GM18868 (cell line): ENCODE results near the gene CACNA1S.
A peak's percentile ranks its signal among the peaks of the same experiment; 100 is the strongest.

Source experiments
- ATAC-seq: cut with Tn5 transposase; IDR thresholded peaks from one replicate; pipeline ENCODE4 v1.9.1; 2021; ENCODE audit warnings: mild to moderate bottlenecking, moderate library complexity; ENCODE audit not compliant: unreplicated experiment

Gene CACNA1S

DNA sequence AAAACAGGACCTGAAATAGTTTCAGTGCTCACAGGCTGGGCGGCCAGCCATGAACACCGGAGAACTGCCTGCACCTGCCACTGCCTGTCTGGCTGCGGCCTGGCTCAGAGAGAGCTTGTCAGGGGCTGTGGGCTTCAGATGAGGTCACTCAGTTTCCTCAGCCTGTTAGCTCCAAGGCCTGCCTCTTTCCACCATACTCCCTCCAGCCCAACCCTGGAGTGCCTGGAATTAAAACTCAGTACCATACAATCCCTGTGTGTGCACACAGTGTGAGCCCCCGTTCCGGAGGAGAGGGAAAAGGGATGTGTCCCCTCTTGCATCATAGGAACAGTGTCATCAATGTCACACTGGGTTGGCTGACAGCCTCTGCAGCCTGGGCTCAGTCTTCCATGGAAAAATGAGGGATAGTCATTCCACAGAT lies 16.2 kb downstream of the CACNA1S start:
- ATAC-seq, result peak; percentile 64

DNA sequence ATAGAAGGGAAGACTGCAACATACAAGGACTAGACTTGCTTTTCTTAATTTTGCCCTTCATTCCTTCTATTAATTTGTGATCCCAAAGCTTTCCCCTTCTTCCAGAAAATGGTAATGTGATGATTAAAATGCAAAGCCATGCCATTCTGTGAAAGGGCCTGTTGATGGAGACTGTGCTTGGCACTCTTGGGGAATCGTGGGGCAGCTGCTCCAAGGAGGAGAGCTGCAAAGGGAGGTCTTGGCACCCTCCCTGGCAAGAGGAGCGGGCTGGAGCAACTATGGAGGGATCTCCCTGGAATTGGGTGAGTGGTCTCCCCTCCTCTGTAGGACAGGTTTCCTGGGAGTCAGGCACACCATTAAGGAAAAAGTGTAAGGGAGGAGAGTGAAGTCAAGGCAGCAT lies 16.6 kb downstream of the CACNA1S start:
- no peak for ATAC-seq

DNA sequence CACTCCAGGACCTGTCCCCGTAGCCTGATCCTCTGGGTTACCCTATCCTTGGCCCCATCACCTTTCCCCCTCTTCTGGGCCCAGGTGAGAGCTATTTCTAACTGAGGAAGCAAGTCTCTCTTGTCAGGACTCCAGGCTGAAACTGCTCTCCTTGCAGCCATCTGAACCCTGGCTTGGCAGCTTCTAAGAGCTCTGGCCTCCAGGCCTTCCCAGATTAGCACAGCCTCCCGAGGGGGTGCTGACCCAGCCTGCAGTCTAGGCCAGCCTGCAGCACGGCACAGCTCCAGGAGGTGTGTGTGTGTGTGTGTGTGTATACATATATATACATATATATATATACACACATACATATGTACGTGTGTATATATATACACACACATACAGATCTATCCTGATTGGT lies 17.4 kb downstream of the CACNA1S start:
- no peak for ATAC-seq

DNA sequence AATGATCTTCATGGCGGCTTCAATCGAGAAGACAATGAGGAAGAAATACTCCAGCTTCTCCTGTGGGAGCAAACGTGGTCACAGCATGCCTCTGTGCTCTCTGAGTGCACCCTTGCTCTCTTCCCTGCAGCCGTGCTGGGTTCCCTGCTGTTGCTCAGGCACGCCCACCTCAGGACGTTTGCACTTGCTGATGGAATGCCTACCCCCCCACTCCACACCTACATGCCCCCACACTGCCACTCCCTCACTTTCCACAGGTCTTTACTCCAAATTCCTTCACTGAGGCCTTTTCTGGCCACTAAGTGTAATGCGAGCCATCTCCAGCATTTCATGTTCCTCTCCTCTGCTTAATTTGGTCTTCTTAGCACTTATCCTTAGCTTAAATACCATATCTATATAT lies 18.3 kb downstream of the CACNA1S start:
- ATAC-seq, result no peak

DNA sequence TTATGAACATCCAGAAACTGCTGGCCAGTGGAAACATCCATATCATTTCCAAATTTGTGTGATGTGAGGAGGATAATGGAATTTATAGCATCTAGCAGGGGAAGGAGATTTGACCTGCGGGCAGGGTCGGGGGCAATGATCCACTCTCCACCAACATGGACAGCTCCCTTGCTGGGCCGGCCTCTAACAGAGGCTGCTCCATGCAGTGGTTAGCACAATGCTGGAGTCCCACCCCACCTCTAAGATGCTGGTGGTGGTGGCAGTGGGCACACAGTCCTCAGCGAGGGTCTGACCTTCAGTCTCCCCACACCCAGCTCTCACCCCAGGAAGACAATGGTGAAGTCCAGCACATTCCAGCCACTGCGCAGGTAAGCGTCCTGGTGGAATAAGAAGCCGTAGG lies 18.7 kb downstream of the CACNA1S start:
- no peak for ATAC-seq

DNA sequence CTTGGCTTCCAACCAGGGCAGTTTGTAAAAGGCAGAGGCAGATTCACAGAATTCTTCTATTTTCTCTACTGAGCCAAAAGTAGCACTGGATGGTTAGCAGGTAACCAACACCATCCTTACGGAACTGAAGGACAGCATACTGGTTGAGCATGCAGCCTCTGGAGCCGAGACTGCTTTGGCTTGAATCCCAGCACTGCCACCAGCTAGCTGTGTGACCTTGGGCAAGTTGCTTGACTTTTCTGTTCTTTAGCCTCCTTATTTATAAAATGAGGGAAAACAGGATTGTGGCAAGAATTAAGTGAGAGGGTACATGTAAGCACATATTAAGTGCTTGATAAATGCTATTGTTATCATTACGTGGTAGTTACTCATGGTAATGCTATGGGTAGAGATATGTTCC lies 19.5 kb downstream of the CACNA1S start:
- ATAC-seq, result no peak

DNA sequence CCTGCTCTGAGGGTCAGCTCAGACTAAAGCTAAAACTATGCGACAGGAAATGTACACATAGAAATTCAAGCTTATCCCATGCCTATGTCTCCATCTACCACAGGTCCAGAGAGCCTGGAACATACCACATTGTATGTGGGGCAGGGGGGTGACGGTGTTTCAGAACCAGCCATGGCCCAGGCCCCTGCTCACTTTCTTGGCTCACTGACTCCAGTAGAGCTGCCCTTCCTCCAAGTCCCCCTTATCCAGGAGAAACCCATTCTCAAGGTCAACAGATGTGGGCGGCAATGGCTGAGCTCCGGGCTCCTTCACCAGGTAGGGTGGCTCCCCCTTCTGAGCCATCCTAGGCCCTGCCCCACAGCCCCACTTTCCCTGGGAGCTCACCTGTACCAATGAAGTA lies 21.0 kb downstream of the CACNA1S start:
- no peak for ATAC-seq

DNA sequence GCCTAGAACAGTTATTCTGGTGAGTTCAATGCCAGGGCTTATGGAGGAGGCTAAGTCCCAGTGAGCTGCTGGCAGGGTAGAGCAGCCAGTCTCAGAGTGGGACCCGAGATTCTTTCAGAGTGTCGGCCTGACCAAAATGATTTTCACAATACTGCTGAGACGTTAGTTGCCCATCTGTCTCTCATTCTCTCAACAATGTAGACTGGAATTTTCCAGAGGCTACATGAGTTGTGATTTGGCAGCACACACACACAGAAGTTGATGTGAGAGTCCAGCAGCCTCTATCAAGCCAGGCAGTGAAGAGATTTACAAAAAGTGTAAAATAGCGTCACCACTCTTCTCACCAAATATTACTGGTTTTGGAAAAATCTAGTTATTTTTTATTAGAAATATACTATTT lies 21.7 kb downstream of the CACNA1S start:
- ATAC-seq, result no peak

DNA sequence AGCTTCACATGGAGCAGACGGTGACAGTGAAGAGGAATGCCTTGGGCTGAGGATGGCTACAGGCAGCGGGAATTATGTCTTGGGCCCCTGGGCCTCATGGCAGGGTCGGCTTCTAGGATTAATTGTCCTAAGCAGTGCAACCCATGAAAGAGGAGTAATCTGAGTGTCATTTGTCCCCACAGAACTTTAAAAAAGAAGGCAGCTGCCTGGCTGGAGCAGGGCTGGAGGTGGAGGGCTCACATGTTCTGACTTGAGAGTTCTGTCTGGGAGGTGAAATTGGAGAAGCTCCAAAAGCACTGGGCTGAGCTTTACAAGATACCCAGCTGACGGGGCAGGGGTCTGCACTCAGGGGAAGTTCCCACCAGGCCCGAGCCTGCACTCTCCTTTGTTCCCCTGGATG lies 22.6 kb downstream of the CACNA1S start:
- ATAC-seq, result no peak

DNA sequence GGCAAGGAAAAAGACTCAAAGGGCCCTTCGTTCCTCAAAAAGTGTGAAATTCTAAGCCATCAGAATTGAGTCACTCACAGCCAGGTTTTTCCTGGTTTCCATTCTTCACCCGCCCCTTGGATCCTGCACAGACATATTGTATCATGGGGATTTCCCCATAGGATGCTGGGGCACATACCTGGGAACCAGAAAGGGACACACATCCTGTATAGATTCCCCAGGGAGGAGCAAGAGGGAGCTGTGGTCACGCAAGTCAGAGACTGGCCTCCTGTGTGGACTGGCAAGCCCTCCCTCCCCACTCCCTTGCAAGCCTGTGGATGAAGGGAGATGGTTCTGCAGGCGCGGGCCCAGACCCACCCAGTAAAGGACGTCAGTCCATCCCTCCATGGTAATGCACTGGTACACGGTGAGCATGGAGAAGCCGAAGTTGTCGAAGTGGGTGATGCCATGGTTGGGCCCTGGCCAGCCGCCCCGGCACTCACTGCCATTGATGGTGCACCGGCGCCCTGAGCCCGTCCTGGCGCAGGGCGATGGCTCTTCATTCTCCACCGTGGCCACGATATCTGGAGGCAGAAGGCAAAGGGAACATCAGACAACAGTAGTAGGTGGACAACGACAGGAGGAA lies 23.2 kb downstream of the CACNA1S start:
- ATAC-seq, result no peak

DNA sequence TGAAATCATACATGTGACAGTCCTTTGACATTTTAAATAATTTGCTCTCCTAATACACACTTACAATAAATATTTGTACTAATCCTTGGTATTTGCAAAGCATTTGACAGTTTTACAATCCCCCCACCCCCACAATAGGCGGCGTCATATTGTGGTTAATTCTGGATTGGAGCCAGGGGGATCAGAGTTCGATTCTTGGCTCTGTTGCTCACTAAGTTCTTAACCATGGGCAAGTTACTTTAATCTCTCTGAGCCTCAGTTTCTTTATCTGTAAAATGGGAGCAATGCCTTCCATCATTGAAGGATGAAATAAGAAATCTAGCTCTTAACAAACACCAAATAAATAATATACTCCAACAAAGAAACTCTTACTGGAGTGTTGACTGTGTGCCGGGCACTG lies 23.8 kb downstream of the CACNA1S start:
- ATAC-seq, result no peak

DNA sequence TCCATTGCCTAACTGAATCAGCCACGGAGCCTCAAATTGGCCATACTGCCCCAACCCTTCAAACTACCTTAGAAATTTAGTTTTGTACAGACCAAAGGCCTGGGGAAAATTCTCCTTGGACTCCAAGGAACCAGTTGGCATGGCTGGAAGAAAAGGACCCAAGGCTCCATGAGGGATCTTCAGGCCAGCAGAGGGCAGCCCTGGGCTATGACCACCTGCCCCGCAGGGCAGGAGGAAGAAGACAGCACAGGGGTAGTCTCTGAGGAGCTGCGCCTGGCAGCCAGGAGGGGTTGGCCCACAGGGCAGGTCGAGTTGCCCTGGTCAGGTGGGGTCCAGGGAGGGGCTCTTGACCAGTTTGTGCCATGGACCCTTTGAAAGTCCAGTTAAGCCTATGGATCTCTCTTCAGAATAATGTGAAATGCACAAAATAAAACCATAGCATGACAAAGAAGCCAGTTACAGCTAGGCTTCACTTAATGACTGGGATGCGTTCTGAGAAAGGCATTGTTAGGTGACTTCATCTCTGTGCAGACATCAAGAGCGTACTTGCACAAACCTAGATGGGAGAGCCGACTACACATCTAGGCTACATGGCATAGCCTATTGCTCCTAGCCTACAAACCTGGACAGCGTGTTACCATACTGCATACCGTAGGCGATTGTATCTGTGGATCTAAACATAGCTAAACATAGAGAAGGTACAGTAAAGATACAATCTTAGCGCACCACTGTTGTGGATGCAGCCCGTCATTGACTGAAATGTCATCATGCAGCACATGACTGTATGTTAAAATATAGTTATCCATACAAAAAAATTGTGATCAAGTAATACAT lies 26.1 kb downstream of the CACNA1S start:
- ATAC-seq, result no peak

DNA sequence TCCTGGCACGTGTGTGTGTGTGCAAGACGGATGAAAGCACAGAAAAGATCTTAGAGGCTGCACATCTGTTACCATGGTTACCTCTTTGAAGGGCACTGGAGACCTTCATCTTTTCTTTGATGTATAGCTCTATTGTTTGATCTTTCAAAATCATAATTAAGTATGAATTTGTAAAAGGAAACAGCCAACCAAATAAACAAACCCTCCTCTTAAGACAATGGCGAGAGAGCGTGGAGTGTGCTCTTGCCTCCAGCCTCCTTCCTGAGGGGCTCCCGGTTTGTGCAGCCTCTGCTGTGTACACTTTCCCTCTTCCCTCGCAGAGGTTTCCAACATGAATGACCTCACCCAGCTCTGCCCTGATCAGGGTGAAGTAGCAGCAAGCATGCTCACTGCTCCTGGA lies 27.9 kb downstream of the CACNA1S start:
- ATAC-seq, result no peak

DNA sequence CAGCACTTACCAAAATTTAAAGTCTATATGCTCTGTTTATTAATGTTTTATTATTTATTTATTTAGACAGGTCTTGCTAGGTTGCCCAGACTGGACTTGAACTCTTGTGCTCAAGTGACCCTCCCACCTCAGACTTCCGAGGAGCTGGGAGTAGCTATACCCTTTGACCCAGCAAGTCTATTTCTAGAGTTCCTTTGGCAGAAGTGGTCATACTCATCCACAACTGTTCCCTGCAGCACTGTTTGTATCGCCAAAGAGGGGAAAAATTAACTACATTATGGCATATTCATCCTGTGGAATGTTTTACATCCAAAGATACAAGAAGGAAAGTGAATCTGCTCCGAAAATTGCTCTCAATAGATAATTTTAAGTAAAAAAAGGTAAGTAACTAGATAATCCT lies 28.5 kb downstream of the CACNA1S start:
- no peak for ATAC-seq

DNA sequence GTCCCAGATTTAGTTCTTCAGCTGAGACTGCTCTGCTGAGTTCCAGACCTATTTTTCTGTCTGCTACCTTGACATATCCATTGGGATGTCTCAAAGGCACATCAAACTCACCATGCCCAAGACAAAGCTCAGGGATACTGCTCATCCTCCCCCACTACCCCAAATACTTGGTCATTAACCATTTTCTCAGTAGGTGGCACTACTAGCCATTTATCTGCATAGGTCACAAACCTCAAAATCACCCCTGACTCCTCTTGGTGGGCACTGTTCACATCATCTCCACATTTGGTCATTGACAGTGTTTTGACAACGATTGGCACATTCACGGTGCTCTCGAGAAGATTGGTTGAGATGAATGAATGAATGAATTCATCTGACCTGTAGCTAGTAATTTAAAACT lies 32.1 kb downstream of the CACNA1S start:
- no peak for ATAC-seq

DNA sequence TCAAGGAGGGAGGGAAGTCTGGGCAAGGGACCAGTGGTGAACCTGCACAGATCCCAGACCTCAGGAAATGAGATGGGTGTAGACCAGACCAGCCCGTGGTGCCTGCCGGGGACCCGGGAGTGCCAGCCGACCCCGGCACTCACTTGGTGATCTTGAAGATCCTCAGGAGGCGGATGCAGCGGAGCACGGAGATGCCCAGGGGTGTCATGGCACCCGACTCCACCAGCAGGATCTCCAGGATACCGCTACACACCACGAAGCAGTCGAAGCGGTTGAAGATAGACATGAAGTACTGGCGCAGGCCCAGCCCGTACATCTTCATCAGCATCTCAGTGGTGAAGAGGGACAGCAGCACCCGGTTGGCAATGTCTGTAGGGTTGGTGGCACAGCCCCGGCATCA lies 34.5 kb downstream of the CACNA1S start:
- ATAC-seq, result no peak

DNA sequence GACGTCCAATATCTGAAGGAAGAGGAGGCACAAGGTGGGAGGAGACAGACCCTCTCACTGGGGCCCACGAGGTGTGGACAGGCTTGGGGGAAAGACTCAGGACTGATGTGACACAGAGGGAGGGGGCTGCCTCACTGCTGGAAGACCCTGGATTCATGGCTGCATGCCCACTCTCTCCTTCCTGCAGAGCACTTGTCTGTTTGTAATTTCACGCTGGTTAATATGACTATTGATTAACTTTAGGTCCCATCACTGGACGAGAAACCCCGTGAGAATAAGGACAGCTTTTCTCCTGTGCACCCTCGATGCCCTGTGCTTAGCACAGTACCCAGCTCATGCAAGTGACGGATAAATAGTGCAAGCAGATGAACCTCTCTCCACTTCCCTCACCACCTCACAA lies 35.1 kb downstream of the CACNA1S start:
- no peak for ATAC-seq

DNA sequence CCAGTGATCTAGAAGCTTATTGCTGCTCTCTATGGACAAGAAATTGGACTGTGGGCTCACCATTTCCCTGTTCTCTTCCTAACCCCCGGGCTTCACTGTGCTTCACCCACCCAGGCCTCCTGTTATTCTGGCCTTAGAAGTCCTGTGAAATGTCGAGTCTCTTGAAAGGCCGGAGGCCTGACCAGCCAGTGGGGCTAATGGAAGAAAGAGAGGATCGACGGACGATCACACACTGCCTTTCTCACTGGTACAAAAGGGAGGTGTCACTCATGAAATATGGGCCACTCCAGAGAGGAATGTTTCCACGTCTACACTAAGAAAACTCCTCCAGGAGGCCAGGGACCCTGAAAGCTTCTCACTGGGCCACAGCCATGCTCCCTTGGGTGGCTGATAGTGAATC lies 36.1 kb downstream of the CACNA1S start:
- ATAC-seq, result no peak

DNA sequence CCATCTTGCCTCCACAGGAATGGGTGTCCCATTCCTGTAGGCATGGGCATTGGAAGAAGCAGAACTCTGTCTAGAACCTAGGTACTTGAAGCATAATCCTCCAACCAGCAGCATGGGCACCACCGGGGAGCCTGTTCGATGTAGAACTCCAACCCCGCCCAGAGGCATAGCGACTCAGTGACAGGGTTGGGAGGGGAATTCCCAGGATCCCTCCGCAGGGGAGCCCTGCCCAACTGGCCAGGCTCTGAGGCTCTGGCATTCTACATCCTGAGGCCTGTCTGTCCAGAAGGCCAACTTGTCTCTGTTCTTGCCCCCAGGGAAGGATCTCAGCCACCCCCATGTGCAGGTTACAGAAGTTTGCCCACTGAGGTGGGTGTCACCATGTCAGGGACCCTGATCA lies 38.2 kb downstream of the CACNA1S start:
- no peak for ATAC-seq

DNA sequence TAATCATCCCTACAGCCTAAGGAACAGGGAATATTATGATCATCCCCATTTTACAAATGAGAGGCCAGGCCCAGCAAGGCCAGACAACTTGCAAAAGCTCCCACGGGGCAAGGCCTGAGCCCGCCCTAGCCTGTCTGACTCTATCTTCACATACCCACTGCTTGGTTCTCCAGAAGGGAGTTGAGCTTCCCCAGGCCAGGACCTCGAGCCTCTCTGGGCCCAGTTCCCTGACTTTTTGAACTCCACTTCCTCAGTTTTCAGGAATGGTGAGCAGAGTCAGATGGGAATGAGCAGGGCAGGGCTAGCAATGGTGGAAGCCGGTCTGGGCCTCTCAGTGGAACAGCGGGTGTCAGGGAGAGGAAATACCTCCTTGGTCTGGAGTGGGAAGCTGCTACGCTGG lies 39.3 kb downstream of the CACNA1S start:
- no peak for ATAC-seq

DNA sequence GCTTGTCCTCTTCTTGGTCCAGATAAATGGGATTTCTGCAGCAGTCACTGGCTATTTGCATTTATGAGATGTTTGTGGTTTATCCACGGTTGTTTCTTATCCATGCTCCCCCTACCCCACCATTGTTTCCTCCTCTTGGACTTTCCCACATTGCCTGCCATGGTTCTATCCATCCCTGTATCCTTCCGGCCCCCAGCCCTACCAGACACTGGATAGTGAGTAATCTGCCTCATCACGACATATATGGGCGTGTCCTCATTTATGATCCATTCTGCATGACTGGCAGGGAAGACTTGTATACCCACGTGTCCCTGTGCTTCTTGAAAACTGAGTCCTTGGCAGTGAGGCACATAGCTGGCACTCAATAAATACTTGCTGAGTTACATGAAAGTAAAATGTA lies 40.1 kb downstream of the CACNA1S start:
- no peak for ATAC-seq

DNA sequence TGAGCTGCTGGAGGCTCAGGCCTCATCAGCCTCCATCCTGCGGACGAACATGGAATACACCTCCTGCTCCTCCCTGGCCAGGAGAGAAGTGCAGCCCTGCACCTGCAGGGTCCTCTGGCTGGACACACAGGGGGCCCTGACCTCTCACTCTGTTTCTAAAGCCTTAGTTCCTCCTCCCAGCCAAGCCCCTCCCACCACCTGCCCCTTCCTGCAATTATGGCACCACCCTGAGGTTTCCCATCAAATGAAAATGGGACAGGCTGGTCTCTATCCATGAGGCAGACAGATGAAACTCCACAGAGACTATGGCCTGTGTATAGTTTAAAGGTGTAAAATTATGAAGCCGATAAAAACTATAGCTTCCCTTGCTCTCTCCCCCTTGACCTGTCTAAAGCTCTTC lies 42.6 kb downstream of the CACNA1S start:
- ATAC-seq, result no peak

DNA sequence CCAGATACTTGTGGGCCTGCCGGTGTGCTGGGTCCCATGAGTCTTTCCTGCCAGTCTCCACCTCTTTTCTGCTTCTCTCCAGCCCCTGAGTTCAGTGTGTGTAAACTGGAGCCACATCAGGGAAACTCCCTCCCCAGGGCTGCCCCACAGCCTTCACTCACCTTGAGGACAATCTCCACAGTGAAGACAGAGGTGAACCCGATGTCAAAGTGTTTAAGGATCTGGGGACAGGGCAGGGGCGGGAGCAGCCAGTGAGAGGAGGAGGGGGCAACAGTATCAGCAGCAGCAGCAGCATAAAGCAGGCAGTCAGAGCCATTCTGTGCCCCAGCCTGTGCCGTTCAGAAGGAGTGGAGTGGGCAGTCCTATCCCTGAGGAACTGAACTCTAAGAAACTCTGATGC lies 43.2 kb downstream of the CACNA1S start:
- no peak for ATAC-seq
